ENCODE data around the gene THSD4.

GRCh38 chr15:71511796-71512681, 396.8 kb downstream of the THSD4 start:
- TF ChIP-seq, protein P1, sequence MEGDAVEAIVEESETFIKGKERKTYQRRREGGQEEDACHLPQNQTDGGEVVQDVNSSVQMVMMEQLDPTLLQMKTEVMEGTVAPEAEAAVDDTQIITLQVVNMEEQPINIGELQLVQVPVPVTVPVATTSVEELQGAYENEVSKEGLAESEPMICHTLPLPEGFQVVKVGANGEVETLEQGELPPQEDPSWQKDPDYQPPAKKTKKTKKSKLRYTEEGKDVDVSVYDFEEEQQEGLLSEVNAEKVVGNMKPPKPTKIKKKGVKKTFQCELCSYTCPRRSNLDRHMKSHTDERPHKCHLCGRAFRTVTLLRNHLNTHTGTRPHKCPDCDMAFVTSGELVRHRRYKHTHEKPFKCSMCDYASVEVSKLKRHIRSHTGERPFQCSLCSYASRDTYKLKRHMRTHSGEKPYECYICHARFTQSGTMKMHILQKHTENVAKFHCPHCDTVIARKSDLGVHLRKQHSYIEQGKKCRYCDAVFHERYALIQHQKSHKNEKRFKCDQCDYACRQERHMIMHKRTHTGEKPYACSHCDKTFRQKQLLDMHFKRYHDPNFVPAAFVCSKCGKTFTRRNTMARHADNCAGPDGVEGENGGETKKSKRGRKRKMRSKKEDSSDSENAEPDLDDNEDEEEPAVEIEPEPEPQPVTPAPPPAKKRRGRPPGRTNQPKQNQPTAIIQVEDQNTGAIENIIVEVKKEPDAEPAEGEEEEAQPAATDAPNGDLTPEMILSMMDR (IDR thresholded peaks at IDR 0.05; ENCODE audit: low read depth, low read length) = no peak
- TF ChIP-seq EZH2phosphoT487 (IDR thresholded peaks at IDR 0.05; ENCODE audit: low read depth) = no peak

Data from OCI-LY3 (cell line).